SK-N-MC (cell line): Measurements from ENCODE around the gene FAM43B.

Experiments
- DNase-seq: peaks from one replicate; pipeline ENCODE4 v3.0.0-alpha.2; 2011; ENCODE audit warnings: low read depth, low spot score
- H3K27ac ChIP-seq: fragments of 200-600 bp; sonication (generic); 2 replicates; pipeline ENCODE4 v1.5.1; 2016; ENCODE audit warnings: mixed run types
- H3K36me3 ChIP-seq: fragments of 200-600 bp; sonication (generic); 2 replicates; pipeline ENCODE4 v1.6.1; 2017; ENCODE audit warnings: antibody characterized with exemption, low read length, mixed read lengths; ENCODE audit not compliant: insufficient read depth
- H3K4me3 ChIP-seq: fragments of 200-600 bp; sonication (generic); 2 replicates; pipeline ENCODE4 v1.5.1; 2016
- H3K9ac ChIP-seq: fragments of 200-600 bp; sonication (generic); 2 replicates; pipeline ENCODE4 v1.8.0; 2017; ENCODE audit warnings: mixed run types, mixed read lengths; ENCODE audit not compliant: insufficient read length
- H3K9me3 ChIP-seq: fragments of 200-600 bp; sonication (generic); 2 replicates; pipeline ENCODE4 v1.6.1; 2017; ENCODE audit warnings: low read depth, mild to moderate bottlenecking, antibody characterized with exemption, low read length, moderate library complexity, mixed read lengths
- EZH2 ChIP-seq: fragments of 200-600 bp; sonication (generic); IDR thresholded peaks from one replicate; pipeline ENCODE4 v1.6.1; 2017; ENCODE audit warnings: antibody characterized with exemption
- FOXP2 ChIP-seq: optimal IDR thresholded peaks from 2 replicates; pipeline ENCODE3; 2011; ENCODE audit warnings: mild to moderate bottlenecking, moderate library complexity; ENCODE audit not compliant: insufficient read depth; ENCODE audit errors: extremely low read length, control extremely low read depth
- POLR2AphosphoS5 ChIP-seq: IDR thresholded peaks from 2 replicates; pipeline ENCODE4 v1.6.1; 2012; ENCODE audit warnings: mild to moderate bottlenecking, low read depth, low read length, borderline replicate concordance

Gene FAM43B

GRCh38 chr1:20560966-20561365, 8.6 kb downstream of the FAM43B start:
- H3K9me3 ChIP-seq = no peaks in the 10 kb centered on the region
- no peak for DNase-seq
- H3K27ac ChIP-seq = no peak overlapping the region
- TF ChIP-seq FOXP2 = no peak
- no peak for TF ChIP-seq EZH2
- no peak for TF ChIP-seq POLR2AphosphoS5
- no peak overlapping the region for H3K9ac ChIP-seq
- no peaks in the 10 kb centered on the region for H3K36me3 ChIP-seq
- no peak overlapping the region for H3K4me3 ChIP-seq

- Histone ChIP-seq H3K4me3 (no peak overlapping the region), H3K9me3 (no peaks in the 10 kb centered on the region), H3K27ac (no peak overlapping the region), H3K36me3 (no peaks in the 10 kb centered on the region), H3K9ac (no peak overlapping the region)
- TF ChIP-seq FOXP2 = no peak
- TF ChIP-seq POLR2AphosphoS5 = no peak
- TF ChIP-seq EZH2 = no peak
- DNase-seq = no peak
These were observed 12.9 kb downstream of the FAM43B start for GRCh38 chr1:20565234-20565633.

GRCh38 chr1:20569523-20570098, 17.2 kb downstream of the FAM43B start:
- Histone ChIP-seq H3K27ac (no peak overlapping the region), H3K4me3 (no peak overlapping the region), H3K9me3 (no peaks in the 10 kb centered on the region), H3K9ac (no peak overlapping the region), H3K36me3 (no peaks in the 10 kb centered on the region)
- DNase-seq = no peak
- TF ChIP-seq POLR2AphosphoS5 (no peak), EZH2 (no peak), FOXP2 (no peak)

- H3K4me3 ChIP-seq = no peak overlapping the region
- H3K9me3 ChIP-seq = no peaks in the 10 kb centered on the region
- no peak for DNase-seq
- no peaks in the 10 kb centered on the region for H3K36me3 ChIP-seq
- no peak overlapping the region for H3K27ac ChIP-seq
- H3K9ac ChIP-seq = no peak overlapping the region
- TF ChIP-seq FOXP2 (no peak), POLR2AphosphoS5 (no peak), EZH2 (no peak)
These were observed 19.1 kb downstream of the FAM43B start for GRCh38 chr1:20571427-20571826.

- DNase-seq = no peak
- H3K9ac ChIP-seq = no peak overlapping the region
These were observed 21.6 kb downstream of the FAM43B start for GRCh38 chr1:20573987-20574386.

GRCh38 chr1:20574686-20575540, 22.5 kb downstream of the FAM43B start:
- H3K27ac ChIP-seq = no peak overlapping the region
- TF ChIP-seq FOXP2 = no peak
- no peak for TF ChIP-seq EZH2
- no peak for TF ChIP-seq POLR2AphosphoS5
- H3K4me3 ChIP-seq = no peak overlapping the region
- peak; percentile 39 for DNase-seq
- H3K9me3 ChIP-seq = no peaks in the 10 kb centered on the region
- no peak overlapping the region for H3K9ac ChIP-seq
- no peaks in the 10 kb centered on the region for H3K36me3 ChIP-seq

More at GRCh38 chr1:20573987-20574386, 21.6 kb downstream of the FAM43B start:
- H3K27ac ChIP-seq = no peak overlapping the region
- no peaks in the 10 kb centered on the region for H3K36me3 ChIP-seq
- no peak overlapping the region for H3K4me3 ChIP-seq
- H3K9me3 ChIP-seq = no peaks in the 10 kb centered on the region
- TF ChIP-seq FOXP2 (no peak), EZH2 (no peak)

GRCh38 chr1:20575541-20576336, 23.4 kb downstream of the FAM43B start:
- no peak for TF ChIP-seq FOXP2
- TF ChIP-seq EZH2 = no peak
- TF ChIP-seq POLR2AphosphoS5 = no peak
- Histone ChIP-seq H3K4me3 (no peak overlapping the region), H3K27ac (no peak overlapping the region), H3K36me3 (no peaks in the 10 kb centered on the region), H3K9me3 (no peaks in the 10 kb centered on the region), H3K9ac (no peak overlapping the region)
- no peak for DNase-seq

- Histone ChIP-seq H3K36me3 (no peaks in the 10 kb centered on the region), H3K9ac (no peak overlapping the region), H3K27ac (no peak overlapping the region), H3K4me3 (no peak overlapping the region), H3K9me3 (no peaks in the 10 kb centered on the region)
- DNase-seq = no peak
- TF ChIP-seq EZH2 = no peak
These were observed 25.7 kb downstream of the FAM43B start for GRCh38 chr1:20578062-20578461.
